ENCODE results near the gene PPOX. TPM values are rescaled to one million over a fixed set of nuclear protein-coding genes. Genes with fewer than 3 reads are reported as not detected.

Gene PPOX
- polyA plus RNA-seq, 1 of the 3 experiments (the other 2 are of a cell fraction), result 30.7 TPM

DNA sequence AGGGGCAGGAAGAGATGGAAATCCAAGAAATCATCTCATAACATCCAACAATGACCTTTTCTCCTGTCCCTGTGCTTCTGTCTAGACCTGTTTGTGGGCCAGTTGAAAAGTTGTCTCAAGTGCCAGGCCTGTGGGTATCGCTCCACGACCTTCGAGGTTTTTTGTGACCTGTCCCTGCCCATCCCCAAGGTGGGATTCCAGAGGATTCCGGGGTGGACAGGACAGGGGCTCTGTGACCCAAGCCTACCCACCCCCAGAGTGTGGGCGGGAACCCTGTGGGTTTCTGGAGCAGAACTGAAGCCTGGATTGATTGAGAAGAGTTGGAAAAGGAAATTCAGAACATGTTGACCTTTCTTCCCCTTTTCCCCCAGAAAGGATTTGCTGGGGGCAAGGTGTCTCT is 2.4 kb upstream of the PPOX start:
- POLR2A ChIA-PET, result no interaction called here
- no peak overlapping the region for H3K4me2 ChIP-seq
- no peaks in the 10 kb centered on the region for H4K20me1 ChIP-seq (ENCODE audit: insufficient read depth)
- CTCF ChIA-PET, result interaction anchor here (1.0 kb wide), 1 partner anchor 67 kb away, joined by 3 read pairs; no protein-coding TSS in a partner anchor
- H3K9me2 ChIP-seq, result no peaks in the 10 kb centered on the region
- no peak for DNase-seq
- H2AFZ ChIP-seq (ENCODE audit: low read depth), result no peak overlapping the region
- H3K36me3 ChIP-seq (replicated peaks in 1 of 2; ENCODE audit: control insufficient read depth in 1 of 2, insufficient read depth in 2 of 2, low read length in 1 of 2), result peaks cover 12 to 44% of the 10 kb centered on the region in 2 experiments
- H3K79me2 ChIP-seq (ENCODE audit: insufficient read depth), result peaks cover 21% of the 10 kb centered on the region
- H3K9ac ChIP-seq, result no peak overlapping the region
- peaks cover 0 to 42% of the 10 kb centered on the region in 2 experiments; a peak in 2 of 4 replicates for H3K4me1 ChIP-seq (ENCODE audit: control insufficient read depth in 1 of 2, insufficient read depth in 2 of 2, low read depth in 1 of 2, low read length in 1 of 2)
- WGBS (ENCODE audit: low lambda C conversion rate), result 98% methylated on average over 5 of the region's 5 CpGs
- peaks cover 17% of the 10 kb centered on the region for H3F3A ChIP-seq (replicated peaks; ENCODE audit: insufficient read depth)
- H3K9me3 ChIP-seq, result no peaks in the 10 kb centered on the region
- H3K27me3 ChIP-seq (ENCODE audit: insufficient read depth), result no peaks in the 10 kb centered on the region
- H3K4me3 ChIP-seq (ENCODE audit: low read depth in 2 of 2, low read length in 1 of 2), result no peak overlapping the region
- TF ChIP-seq EZH2phosphoT487 (IDR thresholded peaks at IDR 0.05; ENCODE audit: borderline replicate concordance, low read depth) (no peak), CHD2 (IDR thresholded peaks at IDR 0.05; ENCODE audit: low read length, partially characterized antibody) (no peak), MEF2A (IDR thresholded peaks at IDR 0.05; ENCODE audit: borderline replicate concordance, low read depth) (no peak)
- TF ChIP-seq, protein P1, sequence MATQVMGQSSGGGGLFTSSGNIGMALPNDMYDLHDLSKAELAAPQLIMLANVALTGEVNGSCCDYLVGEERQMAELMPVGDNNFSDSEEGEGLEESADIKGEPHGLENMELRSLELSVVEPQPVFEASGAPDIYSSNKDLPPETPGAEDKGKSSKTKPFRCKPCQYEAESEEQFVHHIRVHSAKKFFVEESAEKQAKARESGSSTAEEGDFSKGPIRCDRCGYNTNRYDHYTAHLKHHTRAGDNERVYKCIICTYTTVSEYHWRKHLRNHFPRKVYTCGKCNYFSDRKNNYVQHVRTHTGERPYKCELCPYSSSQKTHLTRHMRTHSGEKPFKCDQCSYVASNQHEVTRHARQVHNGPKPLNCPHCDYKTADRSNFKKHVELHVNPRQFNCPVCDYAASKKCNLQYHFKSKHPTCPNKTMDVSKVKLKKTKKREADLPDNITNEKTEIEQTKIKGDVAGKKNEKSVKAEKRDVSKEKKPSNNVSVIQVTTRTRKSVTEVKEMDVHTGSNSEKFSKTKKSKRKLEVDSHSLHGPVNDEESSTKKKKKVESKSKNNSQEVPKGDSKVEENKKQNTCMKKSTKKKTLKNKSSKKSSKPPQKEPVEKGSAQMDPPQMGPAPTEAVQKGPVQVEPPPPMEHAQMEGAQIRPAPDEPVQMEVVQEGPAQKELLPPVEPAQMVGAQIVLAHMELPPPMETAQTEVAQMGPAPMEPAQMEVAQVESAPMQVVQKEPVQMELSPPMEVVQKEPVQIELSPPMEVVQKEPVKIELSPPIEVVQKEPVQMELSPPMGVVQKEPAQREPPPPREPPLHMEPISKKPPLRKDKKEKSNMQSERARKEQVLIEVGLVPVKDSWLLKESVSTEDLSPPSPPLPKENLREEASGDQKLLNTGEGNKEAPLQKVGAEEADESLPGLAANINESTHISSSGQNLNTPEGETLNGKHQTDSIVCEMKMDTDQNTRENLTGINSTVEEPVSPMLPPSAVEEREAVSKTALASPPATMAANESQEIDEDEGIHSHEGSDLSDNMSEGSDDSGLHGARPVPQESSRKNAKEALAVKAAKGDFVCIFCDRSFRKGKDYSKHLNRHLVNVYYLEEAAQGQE (IDR thresholded peaks at IDR 0.05; ENCODE audit: low read depth, low read length), result no peak
- H3K27ac ChIP-seq (ENCODE audit: low read depth in 2 of 2, low read length in 1 of 2), result no peak overlapping the region

DNA sequence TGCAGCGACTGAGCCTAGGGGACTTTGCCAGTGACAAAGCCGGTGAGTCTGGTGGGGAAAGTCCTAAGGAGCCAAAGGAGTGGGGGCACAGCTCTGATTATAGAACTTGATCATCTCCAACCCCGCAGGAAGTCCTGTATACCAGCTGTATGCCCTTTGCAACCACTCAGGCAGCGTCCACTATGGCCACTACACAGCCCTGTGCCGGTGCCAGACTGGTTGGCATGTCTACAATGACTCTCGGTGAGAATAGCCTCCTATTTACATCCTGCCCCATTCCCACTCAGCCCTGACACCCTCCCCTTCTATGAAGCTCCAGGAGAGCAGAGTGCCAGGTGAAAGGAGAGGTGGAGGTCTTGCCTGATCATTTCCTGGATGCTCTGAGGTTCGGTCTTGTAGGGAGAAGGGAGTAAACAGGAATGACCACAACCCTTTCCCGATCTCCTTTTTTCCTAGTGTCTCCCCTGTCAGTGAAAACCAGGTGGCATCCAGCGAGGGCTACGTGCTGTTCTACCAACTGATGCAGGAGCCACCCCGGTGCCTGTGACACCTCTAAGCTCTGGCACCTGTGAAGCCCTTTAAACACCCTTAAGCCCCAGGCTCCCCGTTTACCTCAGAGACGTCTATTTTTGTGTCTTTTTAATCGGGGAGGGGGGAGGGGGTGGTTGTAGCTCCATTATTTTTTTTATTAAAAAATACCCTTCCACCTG is 1.2 kb upstream of the PPOX start:
- Histone ChIP-seq H3K9me2 (no peaks in the 10 kb centered on the region), H3K4me2 (peak overlapping the region; percentile 98), H2AFZ (ENCODE audit: low read depth) (no peak overlapping the region), H3K4me1 (ENCODE audit: control insufficient read depth in 1 of 2, insufficient read depth in 2 of 2, low read depth in 1 of 2, low read length in 1 of 2) (peaks cover 0 to 35% of the 10 kb centered on the region in 2 experiments; a peak in 2 of 4 replicates), H3K27ac (ENCODE audit: low read depth in 2 of 2, low read length in 1 of 2) (peak overlapping the region; percentile 84 to 88), H3F3A (replicated peaks; ENCODE audit: insufficient read depth) (peaks cover 14% of the 10 kb centered on the region), H3K36me3 (replicated peaks in 1 of 2; ENCODE audit: control insufficient read depth in 1 of 2, insufficient read depth in 2 of 2, low read length in 1 of 2) (peaks cover 12 to 55% of the 10 kb centered on the region in 2 experiments), H3K79me2 (ENCODE audit: insufficient read depth) (peaks cover 17% of the 10 kb centered on the region), H3K9ac (peak overlapping the region; percentile 76), H4K20me1 (ENCODE audit: insufficient read depth) (no peaks in the 10 kb centered on the region), H3K27me3 (ENCODE audit: insufficient read depth) (no peaks in the 10 kb centered on the region), H3K4me3 (ENCODE audit: low read depth in 2 of 2, low read length in 1 of 2) (peak overlapping the region; percentile 80 to 90), H3K9me3 (no peaks in the 10 kb centered on the region)
- WGBS (ENCODE audit: low lambda C conversion rate), result 73% methylated on average over 14 of the region's 14 CpGs
- ChIA-PET POLR2A (interaction anchor here (0.9 to 1.6 kb wide), 5 partner anchors 11 to 47 kb away, joined by 5 to 11 read pairs (median 9); partner anchors contain the start of genes B4GALT3, DEDD, NIT1 and PFDN2), CTCF (interaction anchor here (0.7 to 2.9 kb wide), 15 partner anchors 8 to 224 kb away, joined by 3 to 29 read pairs (median 6); partner anchors contain the start of genes B4GALT3, DEDD, KLHDC9 and NDUFS2)
- DNase-seq, result no peak
- TF ChIP-seq NFIC (IDR thresholded peaks at IDR 0.05; ENCODE audit: borderline replicate concordance) (no peak), YY1 (IDR thresholded peaks at IDR 0.05; ENCODE audit: low read depth) (no peak), MXI1 (IDR thresholded peaks at IDR 0.05; ENCODE audit: low read depth, low read length) (no peak), TEAD4 (IDR thresholded peaks at IDR 0.05; ENCODE audit: borderline replicate concordance, insufficient read depth) (no peak), GABPA (IDR thresholded peaks at IDR 0.05; ENCODE audit: low read depth) (no peak), ELF1 (IDR thresholded peaks at IDR 0.05) (no peak)
- TF ChIP-seq, protein P2, sequence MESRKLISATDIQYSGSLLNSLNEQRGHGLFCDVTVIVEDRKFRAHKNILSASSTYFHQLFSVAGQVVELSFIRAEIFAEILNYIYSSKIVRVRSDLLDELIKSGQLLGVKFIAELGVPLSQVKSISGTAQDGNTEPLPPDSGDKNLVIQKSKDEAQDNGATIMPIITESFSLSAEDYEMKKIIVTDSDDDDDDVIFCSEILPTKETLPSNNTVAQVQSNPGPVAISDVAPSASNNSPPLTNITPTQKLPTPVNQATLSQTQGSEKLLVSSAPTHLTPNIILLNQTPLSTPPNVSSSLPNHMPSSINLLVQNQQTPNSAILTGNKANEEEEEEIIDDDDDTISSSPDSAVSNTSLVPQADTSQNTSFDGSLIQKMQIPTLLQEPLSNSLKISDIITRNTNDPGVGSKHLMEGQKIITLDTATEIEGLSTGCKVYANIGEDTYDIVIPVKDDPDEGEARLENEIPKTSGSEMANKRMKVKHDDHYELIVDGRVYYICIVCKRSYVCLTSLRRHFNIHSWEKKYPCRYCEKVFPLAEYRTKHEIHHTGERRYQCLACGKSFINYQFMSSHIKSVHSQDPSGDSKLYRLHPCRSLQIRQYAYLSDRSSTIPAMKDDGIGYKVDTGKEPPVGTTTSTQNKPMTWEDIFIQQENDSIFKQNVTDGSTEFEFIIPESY (IDR thresholded peaks at IDR 0.05; ENCODE audit: borderline replicate concordance, low read depth), result no peak
- TF ChIP-seq, protein P3, sequence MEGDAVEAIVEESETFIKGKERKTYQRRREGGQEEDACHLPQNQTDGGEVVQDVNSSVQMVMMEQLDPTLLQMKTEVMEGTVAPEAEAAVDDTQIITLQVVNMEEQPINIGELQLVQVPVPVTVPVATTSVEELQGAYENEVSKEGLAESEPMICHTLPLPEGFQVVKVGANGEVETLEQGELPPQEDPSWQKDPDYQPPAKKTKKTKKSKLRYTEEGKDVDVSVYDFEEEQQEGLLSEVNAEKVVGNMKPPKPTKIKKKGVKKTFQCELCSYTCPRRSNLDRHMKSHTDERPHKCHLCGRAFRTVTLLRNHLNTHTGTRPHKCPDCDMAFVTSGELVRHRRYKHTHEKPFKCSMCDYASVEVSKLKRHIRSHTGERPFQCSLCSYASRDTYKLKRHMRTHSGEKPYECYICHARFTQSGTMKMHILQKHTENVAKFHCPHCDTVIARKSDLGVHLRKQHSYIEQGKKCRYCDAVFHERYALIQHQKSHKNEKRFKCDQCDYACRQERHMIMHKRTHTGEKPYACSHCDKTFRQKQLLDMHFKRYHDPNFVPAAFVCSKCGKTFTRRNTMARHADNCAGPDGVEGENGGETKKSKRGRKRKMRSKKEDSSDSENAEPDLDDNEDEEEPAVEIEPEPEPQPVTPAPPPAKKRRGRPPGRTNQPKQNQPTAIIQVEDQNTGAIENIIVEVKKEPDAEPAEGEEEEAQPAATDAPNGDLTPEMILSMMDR (IDR thresholded peaks at IDR 0.05), result no peak
- TF ChIP-seq, protein P1 (IDR thresholded peaks at IDR 0.05; ENCODE audit: low read depth, low read length), result no peak
